ENCODE measurements around the gene RAVER2.

DNA sequence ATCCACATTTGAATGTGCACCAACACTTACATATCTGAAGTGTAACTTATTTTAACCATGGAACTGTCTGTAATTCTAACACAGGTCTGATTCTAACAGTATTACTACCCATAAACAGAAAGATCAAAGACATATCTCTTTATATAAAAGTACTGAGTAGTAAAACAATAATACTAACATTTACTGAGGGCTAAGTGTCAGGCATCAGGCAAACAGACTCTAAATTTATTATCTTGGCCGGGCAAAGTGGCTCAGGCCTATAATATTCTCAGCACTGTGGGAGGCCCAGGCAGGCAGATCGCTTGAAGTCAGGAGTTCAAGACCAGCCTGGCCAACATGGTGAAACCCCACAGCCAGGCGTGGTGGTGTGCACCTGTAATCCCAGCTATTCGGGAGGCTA lies 135.6 kb downstream of the RAVER2 start:
- TF ChIP-seq POLR2AphosphoS5 (IDR thresholded peaks at IDR 0.05; ENCODE audit: low read depth, low read length), result no peak
- no peak for TF ChIP-seq TCF7L2 (IDR thresholded peaks at IDR 0.05; ENCODE audit: low read depth, low read length)
- TF ChIP-seq, protein P1, sequence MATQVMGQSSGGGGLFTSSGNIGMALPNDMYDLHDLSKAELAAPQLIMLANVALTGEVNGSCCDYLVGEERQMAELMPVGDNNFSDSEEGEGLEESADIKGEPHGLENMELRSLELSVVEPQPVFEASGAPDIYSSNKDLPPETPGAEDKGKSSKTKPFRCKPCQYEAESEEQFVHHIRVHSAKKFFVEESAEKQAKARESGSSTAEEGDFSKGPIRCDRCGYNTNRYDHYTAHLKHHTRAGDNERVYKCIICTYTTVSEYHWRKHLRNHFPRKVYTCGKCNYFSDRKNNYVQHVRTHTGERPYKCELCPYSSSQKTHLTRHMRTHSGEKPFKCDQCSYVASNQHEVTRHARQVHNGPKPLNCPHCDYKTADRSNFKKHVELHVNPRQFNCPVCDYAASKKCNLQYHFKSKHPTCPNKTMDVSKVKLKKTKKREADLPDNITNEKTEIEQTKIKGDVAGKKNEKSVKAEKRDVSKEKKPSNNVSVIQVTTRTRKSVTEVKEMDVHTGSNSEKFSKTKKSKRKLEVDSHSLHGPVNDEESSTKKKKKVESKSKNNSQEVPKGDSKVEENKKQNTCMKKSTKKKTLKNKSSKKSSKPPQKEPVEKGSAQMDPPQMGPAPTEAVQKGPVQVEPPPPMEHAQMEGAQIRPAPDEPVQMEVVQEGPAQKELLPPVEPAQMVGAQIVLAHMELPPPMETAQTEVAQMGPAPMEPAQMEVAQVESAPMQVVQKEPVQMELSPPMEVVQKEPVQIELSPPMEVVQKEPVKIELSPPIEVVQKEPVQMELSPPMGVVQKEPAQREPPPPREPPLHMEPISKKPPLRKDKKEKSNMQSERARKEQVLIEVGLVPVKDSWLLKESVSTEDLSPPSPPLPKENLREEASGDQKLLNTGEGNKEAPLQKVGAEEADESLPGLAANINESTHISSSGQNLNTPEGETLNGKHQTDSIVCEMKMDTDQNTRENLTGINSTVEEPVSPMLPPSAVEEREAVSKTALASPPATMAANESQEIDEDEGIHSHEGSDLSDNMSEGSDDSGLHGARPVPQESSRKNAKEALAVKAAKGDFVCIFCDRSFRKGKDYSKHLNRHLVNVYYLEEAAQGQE (IDR thresholded peaks at IDR 0.05; ENCODE audit: insufficient read depth in 1 of 2, low read depth in 2 of 2, low read length in 1 of 2), result no peak
- TF ChIP-seq, protein P2, sequence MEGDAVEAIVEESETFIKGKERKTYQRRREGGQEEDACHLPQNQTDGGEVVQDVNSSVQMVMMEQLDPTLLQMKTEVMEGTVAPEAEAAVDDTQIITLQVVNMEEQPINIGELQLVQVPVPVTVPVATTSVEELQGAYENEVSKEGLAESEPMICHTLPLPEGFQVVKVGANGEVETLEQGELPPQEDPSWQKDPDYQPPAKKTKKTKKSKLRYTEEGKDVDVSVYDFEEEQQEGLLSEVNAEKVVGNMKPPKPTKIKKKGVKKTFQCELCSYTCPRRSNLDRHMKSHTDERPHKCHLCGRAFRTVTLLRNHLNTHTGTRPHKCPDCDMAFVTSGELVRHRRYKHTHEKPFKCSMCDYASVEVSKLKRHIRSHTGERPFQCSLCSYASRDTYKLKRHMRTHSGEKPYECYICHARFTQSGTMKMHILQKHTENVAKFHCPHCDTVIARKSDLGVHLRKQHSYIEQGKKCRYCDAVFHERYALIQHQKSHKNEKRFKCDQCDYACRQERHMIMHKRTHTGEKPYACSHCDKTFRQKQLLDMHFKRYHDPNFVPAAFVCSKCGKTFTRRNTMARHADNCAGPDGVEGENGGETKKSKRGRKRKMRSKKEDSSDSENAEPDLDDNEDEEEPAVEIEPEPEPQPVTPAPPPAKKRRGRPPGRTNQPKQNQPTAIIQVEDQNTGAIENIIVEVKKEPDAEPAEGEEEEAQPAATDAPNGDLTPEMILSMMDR (IDR thresholded peaks at IDR 0.05), result no peak
